Heart right ventricle (tissue), 16 donors: ENCODE results near the gene C22orf15. TPM values are rescaled to one million over a fixed set of nuclear protein-coding genes. Genes with fewer than 3 reads are reported as not detected.

Source experiments
- ATAC-seq, 8 donors: fragments of 200-7000 bp; cut with Tn5 transposase; one replicate each; pipeline ENCODE4 v1.9.1; 2020; ENCODE audit warnings: mild to moderate bottlenecking in 8 of 8, moderate library complexity in 8 of 8, moderate number of reproducible peaks in 1 of 8
- DNase-seq, 2 donors: peaks; one replicate each; pipeline ENCODE4 v3.0.0-alpha.2; 2020
- H3K27ac ChIP-seq, 10 donors: fragments of 200-600 bp; sonication (generic) in 2 of 10; one replicate each; pipeline versions ENCODE4 v1.5.0 to v1.8.0; 2020 to 2022; ENCODE audit warnings: mild to moderate bottlenecking in 3 of 10
- H3K27me3 ChIP-seq, 7 donors: fragments of 200-600 bp; one replicate each; pipeline ENCODE4 v1.8.0; 2021 to 2022; ENCODE audit warnings: mild to moderate bottlenecking in 2 of 7
- H3K36me3 ChIP-seq, 9 donors: fragments of 200-600 bp; sonication (generic) in 1 of 9; one replicate each; pipeline versions ENCODE4 v1.5.0 to v1.8.0; 2020 to 2022; ENCODE audit warnings: mild to moderate bottlenecking in 2 of 9
- H3K4me1 ChIP-seq, 9 donors: fragments of 200-600 bp; sonication (generic) in 1 of 9; one replicate each; pipeline versions ENCODE4 v1.5.0 to v1.8.0; 2020 to 2022; ENCODE audit warnings: mild to moderate bottlenecking in 4 of 9
- H3K4me3 ChIP-seq, 10 donors: fragments of 200-600 bp; sonication (generic) in 2 of 10; one replicate each; pipeline versions ENCODE4 v1.5.0 to v1.8.0; 2020 to 2022; ENCODE audit warnings: mild to moderate bottlenecking in 7 of 10, moderate library complexity in 2 of 10
- H3K9me3 ChIP-seq, 11 donors: fragments of 200-600 bp in 10 of 11; sonication (generic) in 2 of 11; one replicate each; pipeline versions ENCODE4 v1.5.0 to v1.8.0; 2013 to 2022; ENCODE audit warnings: mild to moderate bottlenecking in 2 of 11, control low read depth in 1 of 11, moderate library complexity in 1 of 11
- CTCF ChIP-seq, 9 donors: fragments of 200-600 bp; sonication (generic) in 2 of 9; IDR thresholded peaks; one replicate each; pipeline versions ENCODE4 v1.5.0 to v1.8.0; 2021 to 2022; ENCODE audit warnings: antibody characterized with exemption in 9 of 9, mild to moderate bottlenecking in 5 of 9, moderate library complexity in 1 of 9
- WGBS, 2 donors: extraction: QIAGEN DNeasy Blood & Tissue Kit; methylation state at CpG; one replicate each; pipeline ENCODE4 v1.1.7; 2013; ENCODE audit warnings: inconsistent platforms in 1 of 2; 5-methylcytosine and 5-hydroxymethylcytosine counted together
- intact Hi-C, 10 donors: fragments of 100-400 bp; cut with DNase I; formaldehyde crosslinking; loops; one replicate each; pipeline versions ENCODE4 v1.11.1 to v1.14.2; 2022
- polyA plus RNA-seq, 2 donors: library from polyadenylated mRNA; stranded (reverse); fragments of 200-250 nt; gene quantifications; one replicate each; pipeline ENCODE4 v1.2.3, GENCODE V29; 2013
- total RNA-seq, 10 donors: library from RNA; stranded (reverse); fragmentation: NEBNext Ultra II Directional in 3 of 10; extraction: Animal tissue kit (Norgen Biotek cat#: 25700) in 3 of 10; gene quantifications; one replicate each; pipeline versions ENCODE4 v1.2.1 to v1.2.4, GENCODE V29; 2021 to 2023
- donor health status: Arrhythmogenic right ventricular cardiomyopathy.
- donor health status: ischemic (EF 13 %, LVEDD 7.1; RV severe dilation, severe dysfunction).
- donor health status: healthy with polysubstance abuse.
- donor health status: DM: no; HTN: yes; CAD: no.
- donor health status: DM: no; HTN: no; CAD: no.
- donor health status: ischemic (EF 25% LVEDD 6.9; RV normal size, moderate dysfunction).
- donor health status: ischemic (EF 25% LVEDD 5.7; RV mildly dilated, moderate dysfunction).
- donor health status: healthy.
- donor health status: DM: yes; HTN: yes; CAD: no.
- donor health status: Ischemic cardiomyopathy.
- donor health status: ischemic (EF 35%, LVEDD 5.7; RV mildly dilated, moderate dysfunction).
- donor health status: nonischemic (EF 11% LVEDD 7.7; RV severe dilation, severe dysfunction).
- donor health status: DM: yes; HTN: yes; CAD: no.
- donor health status: PGD.
- donor health status: ischemic (EF 29% LVEDD 5.4; RV normal size, mild dysfunction).
- donor health status: nonischemic (EF 23%, LVEDD 6.1; RV moderate dilation, normal function).

The C22orf15 gene
- total and polyA plus RNA-seq, 12 donors: 0.12 to 0.66 TPM; not detected in 10

- DNase-seq (no peak), ATAC-seq (no peak)
- intact Hi-C loops: loop anchor here in 3 of 10 donors (2.0 to 5.0 kb wide), 3 partner anchors 21 to 53 kb away; no protein-coding TSS in a partner anchor
- Histone ChIP-seq H3K4me1 (peaks cover 14 to 63% (median 46%) of the 10 kb centered on the region in 9 donors), H3K9me3 (no peaks in the 10 kb centered on the region), H3K27ac (peak overlapping the region in 3 of 10 donors; percentile 11 to 56 (median 31)), H3K27me3 (no peaks in the 10 kb centered on the region), H3K4me3 (no peak overlapping the region), H3K36me3 (peaks cover 0 to 56% (median 8%) of the 10 kb centered on the region in 9 donors)
- TF ChIP-seq CTCF (IDR thresholded peaks at IDR 0.05): no peak
- WGBS, 2 donors: 69 to 72% methylated on average over 4 of the region's 4 CpGs
Measured at GRCh38 chr22:23789638-23790037, 26.8 kb downstream of the C22orf15 start.

- peak in 1 of 2 donors; percentile 31 for DNase-seq
- H3K36me3 ChIP-seq: peaks cover 0 to 70% (median 17%) of the 10 kb centered on the region in 9 donors
- intact Hi-C loops: no loop called here
- peak in 1 of 8 donors; percentile 9 for ATAC-seq
- H3K27ac ChIP-seq: peak overlapping the region in 4 of 10 donors; percentile 9 to 56 (median 26)
- WGBS, 2 donors: 65% methylated on average over 11 of the region's 11 CpGs
- H3K4me1 ChIP-seq: peaks cover 13 to 58% (median 45%) of the 10 kb centered on the region in 9 donors
- no peak for TF ChIP-seq CTCF (IDR thresholded peaks at IDR 0.05)
- H3K4me3 ChIP-seq: no peak overlapping the region
- no peaks in the 10 kb centered on the region for H3K9me3 ChIP-seq
- H3K27me3 ChIP-seq: no peaks in the 10 kb centered on the region
Measured at GRCh38 chr22:23790819-23791737, 28.3 kb downstream of the C22orf15 start.

GRCh38 chr22:23791738-23792645 lies 29.2 kb downstream of the C22orf15 start:
- WGBS, 2 donors: 83 to 85% methylated on average over 25 of the region's 25 CpGs
- Histone ChIP-seq H3K4me1 (peaks cover 9 to 52% (median 40%) of the 10 kb centered on the region in 9 donors), H3K27me3 (no peaks in the 10 kb centered on the region), H3K27ac (peak overlapping the region in 3 of 10 donors; percentile 9 to 56 (median 21)), H3K9me3 (no peaks in the 10 kb centered on the region), H3K4me3 (no peak overlapping the region), H3K36me3 (peaks cover 0 to 78% (median 23%) of the 10 kb centered on the region in 9 donors)
- intact Hi-C loops: no loop called here
- no peak for ATAC-seq
- no peak for DNase-seq
- TF ChIP-seq CTCF (IDR thresholded peaks at IDR 0.05): no peak

- no peak for TF ChIP-seq CTCF (IDR thresholded peaks at IDR 0.05)
- no peak for DNase-seq
- Histone ChIP-seq H3K4me1 (peaks cover 7 to 43% (median 32%) of the 10 kb centered on the region in 9 donors), H3K27ac (no peak overlapping the region), H3K4me3 (no peak overlapping the region), H3K27me3 (no peaks in the 10 kb centered on the region), H3K9me3 (no peaks in the 10 kb centered on the region), H3K36me3 (peaks cover 0 to 86% (median 28%) of the 10 kb centered on the region in 9 donors)
- 76 to 84% methylated on average over 8 of the region's 8 CpGs for WGBS, 2 donors
- intact Hi-C loops: no loop called here
- no peak for ATAC-seq
Measured at GRCh38 chr22:23793326-23793725, 30.5 kb downstream of the C22orf15 start.
